Liver (tissue), 3 donors: ENCODE results near the gene RNF187.
"Not testable (repeated sequence)": the region's sequence is repeated elsewhere in the genome, so short reads cannot be mapped to it uniquely, and the experiment has no call there.

ENCODE experiments used
- GABPA ChIP-seq, 2 donors: IDR thresholded peaks in 1 of 2; conservative IDR thresholded peaks in 1 of 2; 2 replicates each; pipeline ENCODE4 v1.6.1; 2016; ENCODE audit warnings: antibody characterized with exemption in 2 of 2, mild to moderate bottlenecking in 1 of 2, moderate library complexity in 1 of 2
- TAF1 ChIP-seq: conservative IDR thresholded peaks from 2 replicates; pipeline ENCODE4 v1.6.1; 2016; ENCODE audit warnings: antibody characterized with exemption, mild to moderate bottlenecking
- TF ChIP-seq, protein P1 (sequence below): IDR thresholded peaks from 2 replicates; pipeline ENCODE4 v1.6.1; 2016; ENCODE audit warnings: antibody characterized with exemption, mild to moderate bottlenecking
- TF ChIP-seq, protein P2 (sequence below): fragments of 150-350 bp; IDR thresholded peaks from 2 replicates; pipeline ENCODE4 v1.5.1; 2017; ENCODE audit warnings: improper control_type of control experiment, low read depth, low read length; ENCODE audit not compliant: missing input control
- donor health status: healthy.
- donor health status: healthy.

DNA sequence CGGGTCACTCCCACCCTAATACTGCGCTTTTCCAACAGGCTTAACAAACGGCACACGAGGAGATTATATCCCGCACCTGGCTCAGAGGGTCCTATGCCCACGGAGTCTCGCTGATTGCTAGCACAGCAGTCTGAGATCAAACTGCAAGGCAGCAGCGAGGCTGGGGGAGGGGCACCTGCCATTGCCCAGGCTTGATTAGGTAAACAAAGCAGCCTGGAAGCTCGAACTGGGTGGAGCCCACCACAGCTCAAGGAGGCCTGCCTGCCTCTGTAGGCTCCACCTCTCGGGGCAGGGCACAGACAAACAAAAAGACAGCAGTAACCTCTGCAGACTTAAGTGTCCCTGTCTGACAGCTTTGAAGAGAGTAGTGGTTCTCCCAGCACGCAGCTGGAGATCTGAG is 18.8 kb downstream of the RNF187 start:
- TF ChIP-seq TAF1; GABPA (IDR thresholded peaks at IDR 0.05 in 1 of 2, conservative IDR thresholded peaks at IDR 0.05 in 1 of 2): not testable (repeated sequence)
- TF ChIP-seq, protein P1, sequence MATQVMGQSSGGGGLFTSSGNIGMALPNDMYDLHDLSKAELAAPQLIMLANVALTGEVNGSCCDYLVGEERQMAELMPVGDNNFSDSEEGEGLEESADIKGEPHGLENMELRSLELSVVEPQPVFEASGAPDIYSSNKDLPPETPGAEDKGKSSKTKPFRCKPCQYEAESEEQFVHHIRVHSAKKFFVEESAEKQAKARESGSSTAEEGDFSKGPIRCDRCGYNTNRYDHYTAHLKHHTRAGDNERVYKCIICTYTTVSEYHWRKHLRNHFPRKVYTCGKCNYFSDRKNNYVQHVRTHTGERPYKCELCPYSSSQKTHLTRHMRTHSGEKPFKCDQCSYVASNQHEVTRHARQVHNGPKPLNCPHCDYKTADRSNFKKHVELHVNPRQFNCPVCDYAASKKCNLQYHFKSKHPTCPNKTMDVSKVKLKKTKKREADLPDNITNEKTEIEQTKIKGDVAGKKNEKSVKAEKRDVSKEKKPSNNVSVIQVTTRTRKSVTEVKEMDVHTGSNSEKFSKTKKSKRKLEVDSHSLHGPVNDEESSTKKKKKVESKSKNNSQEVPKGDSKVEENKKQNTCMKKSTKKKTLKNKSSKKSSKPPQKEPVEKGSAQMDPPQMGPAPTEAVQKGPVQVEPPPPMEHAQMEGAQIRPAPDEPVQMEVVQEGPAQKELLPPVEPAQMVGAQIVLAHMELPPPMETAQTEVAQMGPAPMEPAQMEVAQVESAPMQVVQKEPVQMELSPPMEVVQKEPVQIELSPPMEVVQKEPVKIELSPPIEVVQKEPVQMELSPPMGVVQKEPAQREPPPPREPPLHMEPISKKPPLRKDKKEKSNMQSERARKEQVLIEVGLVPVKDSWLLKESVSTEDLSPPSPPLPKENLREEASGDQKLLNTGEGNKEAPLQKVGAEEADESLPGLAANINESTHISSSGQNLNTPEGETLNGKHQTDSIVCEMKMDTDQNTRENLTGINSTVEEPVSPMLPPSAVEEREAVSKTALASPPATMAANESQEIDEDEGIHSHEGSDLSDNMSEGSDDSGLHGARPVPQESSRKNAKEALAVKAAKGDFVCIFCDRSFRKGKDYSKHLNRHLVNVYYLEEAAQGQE: not testable (repeated sequence)
- TF ChIP-seq, protein P2, sequence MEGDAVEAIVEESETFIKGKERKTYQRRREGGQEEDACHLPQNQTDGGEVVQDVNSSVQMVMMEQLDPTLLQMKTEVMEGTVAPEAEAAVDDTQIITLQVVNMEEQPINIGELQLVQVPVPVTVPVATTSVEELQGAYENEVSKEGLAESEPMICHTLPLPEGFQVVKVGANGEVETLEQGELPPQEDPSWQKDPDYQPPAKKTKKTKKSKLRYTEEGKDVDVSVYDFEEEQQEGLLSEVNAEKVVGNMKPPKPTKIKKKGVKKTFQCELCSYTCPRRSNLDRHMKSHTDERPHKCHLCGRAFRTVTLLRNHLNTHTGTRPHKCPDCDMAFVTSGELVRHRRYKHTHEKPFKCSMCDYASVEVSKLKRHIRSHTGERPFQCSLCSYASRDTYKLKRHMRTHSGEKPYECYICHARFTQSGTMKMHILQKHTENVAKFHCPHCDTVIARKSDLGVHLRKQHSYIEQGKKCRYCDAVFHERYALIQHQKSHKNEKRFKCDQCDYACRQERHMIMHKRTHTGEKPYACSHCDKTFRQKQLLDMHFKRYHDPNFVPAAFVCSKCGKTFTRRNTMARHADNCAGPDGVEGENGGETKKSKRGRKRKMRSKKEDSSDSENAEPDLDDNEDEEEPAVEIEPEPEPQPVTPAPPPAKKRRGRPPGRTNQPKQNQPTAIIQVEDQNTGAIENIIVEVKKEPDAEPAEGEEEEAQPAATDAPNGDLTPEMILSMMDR: not testable (repeated sequence)
